A673 (cell line): ENCODE results near the gene KCP.
A peak's percentile ranks its signal among the peaks of the same experiment; 100 is the strongest.

Experiments
- EZH2 ChIP-seq: fragments of 200-600 bp; sonication (generic); IDR thresholded peaks from 2 replicates; pipeline ENCODE4 v1.6.1; 2017; ENCODE audit warnings: borderline replicate concordance, low read depth, mild to moderate bottlenecking, mixed read lengths, antibody characterized with exemption, low read length; ENCODE audit not compliant: poor library complexity, severe bottlenecking
- TF ChIP-seq, protein P1 (sequence below): fragments of 300-800, 200-600 bp; sonication (generic); conservative IDR thresholded peaks from 2 replicates; pipeline ENCODE4 v1.5.1; 2017; ENCODE audit warnings: low read depth, mild to moderate bottlenecking, antibody characterized with exemption, low read length, moderate library complexity, mixed read lengths

GRCh38 chr7:128937647-128938543, 27.4 kb upstream of the KCP start, which contains the start of gene IRF5:
- TF ChIP-seq, protein P1, sequence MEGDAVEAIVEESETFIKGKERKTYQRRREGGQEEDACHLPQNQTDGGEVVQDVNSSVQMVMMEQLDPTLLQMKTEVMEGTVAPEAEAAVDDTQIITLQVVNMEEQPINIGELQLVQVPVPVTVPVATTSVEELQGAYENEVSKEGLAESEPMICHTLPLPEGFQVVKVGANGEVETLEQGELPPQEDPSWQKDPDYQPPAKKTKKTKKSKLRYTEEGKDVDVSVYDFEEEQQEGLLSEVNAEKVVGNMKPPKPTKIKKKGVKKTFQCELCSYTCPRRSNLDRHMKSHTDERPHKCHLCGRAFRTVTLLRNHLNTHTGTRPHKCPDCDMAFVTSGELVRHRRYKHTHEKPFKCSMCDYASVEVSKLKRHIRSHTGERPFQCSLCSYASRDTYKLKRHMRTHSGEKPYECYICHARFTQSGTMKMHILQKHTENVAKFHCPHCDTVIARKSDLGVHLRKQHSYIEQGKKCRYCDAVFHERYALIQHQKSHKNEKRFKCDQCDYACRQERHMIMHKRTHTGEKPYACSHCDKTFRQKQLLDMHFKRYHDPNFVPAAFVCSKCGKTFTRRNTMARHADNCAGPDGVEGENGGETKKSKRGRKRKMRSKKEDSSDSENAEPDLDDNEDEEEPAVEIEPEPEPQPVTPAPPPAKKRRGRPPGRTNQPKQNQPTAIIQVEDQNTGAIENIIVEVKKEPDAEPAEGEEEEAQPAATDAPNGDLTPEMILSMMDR = no peak
- TF ChIP-seq EZH2 = peak; percentile 63
